Measurements from ENCODE around the gene PFKP.

PFKP gene

GRCh38 chr10:3107426-3107961 lies 40.1 kb downstream of the PFKP start:
- ChIA-PET POLR2A (no interaction called here), CTCF (interaction anchor here (0.7 kb wide), 1 partner anchor 16 kb away, joined by 3 read pairs; no protein-coding TSS in a partner anchor)
- Histone ChIP-seq H3K27ac (ENCODE audit: extremely low read depth, low read depth, low read length) (no peak overlapping the region), H3K4me3 (ENCODE audit: low read depth, low read length) (no peak overlapping the region), H3K36me3 (ENCODE audit: control insufficient read depth in 2 of 2, insufficient read depth in 1 of 2, low read length in 2 of 2) (peaks cover 14 to 86% of the 10 kb centered on the region in 2 experiments; a peak in 2 of 3 replicates), H3K4me1 (ENCODE audit: control insufficient read depth, insufficient read depth, low read length) (no peaks in the 10 kb centered on the region), H3K9me3 (ENCODE audit: control insufficient read depth, insufficient read depth, low read depth, low read length) (no peaks in the 10 kb centered on the region)
- TF ChIP-seq ZBTB48 (tag by site-specific recombination; IDR thresholded peaks at IDR 0.05) (no peak), ZFP3 (tag by site-specific recombination; IDR thresholded peaks at IDR 0.05; ENCODE audit: low read depth) (no peak), INSM2 (tag by site-specific recombination; IDR thresholded peaks at IDR 0.05) (no peak), ZNF529 (tag by site-specific recombination; IDR thresholded peaks at IDR 0.05; ENCODE audit: insufficient replicate concordance) (no peak), ZNF792 (tag by site-specific recombination; IDR thresholded peaks at IDR 0.05) (no peak), ZNF664 (tag by site-specific recombination; IDR thresholded peaks at IDR 0.05) (no peak), RBAK (tag by site-specific recombination; IDR thresholded peaks at IDR 0.05) (no peak), ZNF513 (tag by site-specific recombination; IDR thresholded peaks at IDR 0.05) (no peak), YY1 (tag by site-specific recombination; IDR thresholded peaks at IDR 0.05) (no peak), PRDM10 (tag by site-specific recombination; IDR thresholded peaks at IDR 0.05) (no peak), BCL11B (tag by site-specific recombination; IDR thresholded peaks at IDR 0.05; ENCODE audit: low read depth) (no peak), REPIN1 (tag by site-specific recombination; IDR thresholded peaks at IDR 0.05; ENCODE audit: low read depth) (no peak)

- Histone ChIP-seq H3K9me3 (ENCODE audit: control insufficient read depth, insufficient read depth, low read depth, low read length) (no peaks in the 10 kb centered on the region), H3K27ac (ENCODE audit: extremely low read depth, low read depth, low read length) (no peak overlapping the region), H3K4me3 (ENCODE audit: low read depth, low read length) (no peak overlapping the region), H3K4me1 (ENCODE audit: control insufficient read depth, insufficient read depth, low read length) (no peaks in the 10 kb centered on the region), H3K36me3 (ENCODE audit: control insufficient read depth in 2 of 2, insufficient read depth in 1 of 2, low read length in 2 of 2) (peaks cover 14 to 87% of the 10 kb centered on the region in 2 experiments; a peak in 2 of 3 replicates)
- TF ChIP-seq ZBTB49 (tag by site-specific recombination; IDR thresholded peaks at IDR 0.05; ENCODE audit: low read depth) (no peak), PBX3 (CRISPR knock-in tag; IDR thresholded peaks at IDR 0.05) (no peak), EGR2 (tag by site-specific recombination; IDR thresholded peaks at IDR 0.05; ENCODE audit: low read depth) (no peak), ZNF560 (tag by site-specific recombination; IDR thresholded peaks at IDR 0.05; ENCODE audit: borderline replicate concordance) (no peak), ZNF600 (tag by site-specific recombination; IDR thresholded peaks at IDR 0.05) (no peak), ZNF837 (tag by site-specific recombination; IDR thresholded peaks at IDR 0.05) (no peak), WT1 (tag by site-specific recombination; IDR thresholded peaks at IDR 0.05) (no peak), ZNF292 (tag by site-specific recombination; IDR thresholded peaks at IDR 0.05; ENCODE audit: borderline replicate concordance, low read depth) (no peak), ZNF324 (tag by site-specific recombination; IDR thresholded peaks at IDR 0.05) (no peak), ZBTB20 (tag by site-specific recombination; IDR thresholded peaks at IDR 0.05) (no peak)
- CTCF ChIA-PET, result interaction anchor here (0.6 kb wide), 1 partner anchor 9 kb away, joined by 4 read pairs; no protein-coding TSS in a partner anchor
- POLR2A ChIA-PET, result no interaction called here
These were observed 40.7 kb downstream of the PFKP start for GRCh38 chr10:3108033-3108432.

Data from HEK293 (cell line).